D341Med (cell line): ENCODE measurements around the gene GPR55.
"Not testable (repeated sequence)": the region's sequence is repeated elsewhere in the genome, so short reads cannot be mapped to it uniquely, and the experiment has no call there.

Experiments used
- DNase-seq: peaks from one replicate; pipeline ENCODE4 v3.0.0; 2012; ENCODE audit warnings: low spot score

Gene GPR55

GRCh38 chr2:230924470-230925341 lies at the start of gene GPR55:
Gene GPR55, minus strand, starts transcription at chr2:230925242. Its CDS starts 14,280 bp downstream, at chr2:230910962.
- DNase-seq: no peak

DNA sequence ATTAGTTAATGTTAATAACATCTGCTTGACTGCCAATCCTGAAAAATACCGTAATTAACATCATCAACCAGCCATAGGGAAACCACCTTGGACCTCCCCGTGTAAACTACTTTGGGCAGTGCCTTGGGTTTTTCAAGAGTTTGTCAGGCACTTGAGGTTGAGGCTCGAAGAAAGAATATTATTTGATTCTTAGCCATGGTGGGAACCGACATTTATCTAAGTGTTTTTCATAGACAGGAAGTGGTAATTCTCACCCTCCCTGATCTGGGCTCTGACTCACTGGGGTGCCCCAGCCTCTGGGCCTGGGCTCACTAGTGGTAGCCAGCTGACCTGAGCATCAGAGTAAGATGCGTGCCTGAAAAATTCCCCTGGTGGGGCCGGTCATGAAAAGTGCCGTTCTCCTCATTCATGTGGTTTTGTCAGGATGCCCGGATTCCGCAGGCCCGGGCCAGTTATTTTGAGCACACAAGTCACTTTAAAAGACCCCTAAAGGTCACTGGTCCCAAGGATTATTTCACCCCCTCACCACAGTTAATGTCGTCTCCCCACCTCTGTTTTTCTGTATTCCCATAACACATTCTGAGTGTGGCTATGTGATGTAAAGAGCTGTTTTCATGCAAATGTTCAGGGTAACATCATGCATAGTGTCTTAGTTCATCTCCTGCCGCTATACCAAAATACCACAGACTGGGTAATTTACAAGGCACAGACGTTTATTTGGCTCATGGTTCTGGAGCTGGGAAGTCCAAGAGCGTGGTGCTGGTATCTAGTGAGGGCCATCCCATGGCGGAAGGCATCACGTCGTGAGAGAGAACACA lies 49.3 kb upstream of the GPR55 start:
- DNase-seq: no peak

DNA sequence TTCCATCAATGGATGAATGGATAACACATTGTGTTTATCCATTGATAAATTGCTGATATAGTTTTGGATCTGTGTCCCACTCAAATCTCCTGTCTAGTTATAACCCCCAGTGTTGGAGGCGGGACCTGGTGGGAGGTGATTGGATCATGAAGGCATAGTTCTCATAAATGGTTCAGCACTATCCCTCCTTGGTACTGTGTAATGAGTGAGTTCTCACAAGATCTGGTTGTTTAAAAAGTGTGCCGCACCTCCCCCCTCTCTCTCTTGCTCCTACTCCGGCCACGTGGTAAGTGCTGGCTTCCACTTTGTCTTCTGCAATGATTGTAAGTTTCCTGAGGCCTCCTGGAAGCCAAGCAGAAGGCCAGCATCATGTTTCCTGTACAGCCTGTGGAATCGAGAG lies 47.0 kb upstream of the GPR55 start:
- no peak for DNase-seq

DNA sequence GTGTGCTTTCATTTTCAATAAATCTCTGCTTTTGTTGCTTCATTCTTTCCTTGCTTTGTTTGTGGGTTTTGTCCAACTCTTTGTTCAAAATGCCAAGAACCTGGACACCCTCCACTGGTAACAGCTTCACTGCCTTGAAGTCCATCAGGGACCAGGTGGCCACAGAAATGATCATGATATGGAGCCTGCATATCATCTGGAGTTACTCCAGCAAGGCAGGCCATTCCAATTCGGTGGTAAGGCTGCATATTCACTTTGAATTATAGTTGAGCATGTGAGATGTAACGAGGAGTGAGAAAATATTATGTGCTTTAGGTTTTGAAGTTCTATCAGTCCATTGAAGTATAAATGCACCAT lies 44.6 kb upstream of the GPR55 start:
- no peak for DNase-seq

DNA sequence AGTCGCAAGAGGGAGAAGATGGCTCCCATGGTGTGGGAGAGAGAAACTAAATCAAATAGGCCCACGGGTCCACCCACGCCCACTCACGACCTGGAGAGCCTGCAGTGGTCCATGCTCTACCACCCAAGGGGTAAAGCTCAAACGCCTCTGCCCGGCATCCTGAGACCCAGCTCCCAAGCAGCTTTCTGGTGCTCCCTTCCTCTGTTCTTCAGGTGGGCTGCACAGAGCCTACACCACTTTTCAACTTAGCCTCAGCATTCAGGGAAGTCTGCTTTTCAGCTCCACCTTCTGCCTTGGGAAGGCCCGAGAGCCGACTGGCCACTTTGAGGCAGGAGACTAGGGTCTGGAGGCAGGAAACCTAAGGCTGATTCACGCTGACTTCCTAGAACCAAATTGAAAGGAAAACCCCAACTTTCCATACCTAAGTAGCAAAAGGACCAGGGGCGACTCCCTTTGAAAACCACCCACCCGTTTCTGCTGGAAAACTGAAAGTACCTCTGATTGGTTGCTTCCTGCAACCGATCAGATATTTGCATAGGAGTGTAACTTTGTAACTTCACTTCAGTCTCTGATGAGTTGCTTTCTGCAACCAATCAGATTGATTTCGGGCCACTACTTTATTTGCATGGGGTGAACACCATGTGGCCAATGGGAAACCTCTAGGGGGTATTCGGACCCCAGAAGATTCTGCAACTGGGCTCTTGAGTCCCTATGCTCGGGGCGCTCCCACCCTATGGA lies 44.0 kb upstream of the GPR55 start:
- no peak for DNase-seq

DNA sequence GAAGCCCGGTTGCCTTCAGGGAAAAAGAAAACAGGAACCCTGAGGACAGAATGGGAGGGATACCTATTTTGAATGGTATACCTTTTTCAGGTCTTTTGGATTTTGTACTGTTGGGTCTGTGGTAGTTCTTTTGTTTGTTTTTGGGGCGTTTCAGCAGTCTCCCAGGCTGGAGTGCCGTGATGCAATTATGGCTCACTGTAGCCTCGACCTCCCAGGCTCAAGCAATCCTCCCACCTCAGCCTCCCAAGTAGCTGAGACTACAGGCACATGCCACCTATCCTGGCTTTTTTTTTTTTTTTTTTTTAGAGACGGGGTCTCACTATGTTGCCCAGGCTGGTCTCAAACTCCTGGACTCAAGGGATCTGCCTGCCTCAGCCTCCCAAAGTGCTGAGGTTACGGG lies 43.3 kb upstream of the GPR55 start:
- not testable (repeated sequence) for DNase-seq

- no peak for DNase-seq
Observed at GRCh38 chr2:230967113-230967512, 42.1 kb upstream of the GPR55 start.

DNA sequence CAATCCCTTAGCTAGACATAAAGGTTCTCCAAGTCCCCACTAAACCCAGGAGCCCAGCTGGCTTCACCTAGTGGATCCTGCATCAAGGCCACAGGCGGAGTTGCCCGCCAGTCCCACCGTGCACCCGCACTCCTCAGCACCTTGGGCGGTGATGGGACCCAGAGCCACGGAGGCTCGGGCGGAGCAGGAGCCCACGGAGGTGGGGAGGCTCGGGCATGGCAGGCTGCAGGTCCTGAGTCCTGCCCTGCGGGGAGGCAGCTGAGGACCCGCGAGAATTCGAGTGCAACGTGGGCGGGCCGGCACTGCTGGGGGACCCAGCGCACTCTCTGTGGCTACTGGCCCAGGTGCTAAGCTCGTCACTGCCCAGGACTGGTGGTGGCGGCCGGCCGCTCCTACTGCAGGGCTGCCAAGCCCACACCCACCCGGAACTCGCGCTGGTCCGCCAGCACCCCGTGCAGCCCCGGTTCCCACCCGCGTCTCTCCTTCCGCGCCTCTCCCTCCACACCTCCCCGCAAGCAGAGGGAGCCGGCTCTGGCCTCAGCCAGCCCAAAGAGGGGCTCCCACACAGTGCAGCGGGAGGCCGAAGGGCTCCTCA lies 39.2 kb upstream of the GPR55 start:
- no peak for DNase-seq

DNA sequence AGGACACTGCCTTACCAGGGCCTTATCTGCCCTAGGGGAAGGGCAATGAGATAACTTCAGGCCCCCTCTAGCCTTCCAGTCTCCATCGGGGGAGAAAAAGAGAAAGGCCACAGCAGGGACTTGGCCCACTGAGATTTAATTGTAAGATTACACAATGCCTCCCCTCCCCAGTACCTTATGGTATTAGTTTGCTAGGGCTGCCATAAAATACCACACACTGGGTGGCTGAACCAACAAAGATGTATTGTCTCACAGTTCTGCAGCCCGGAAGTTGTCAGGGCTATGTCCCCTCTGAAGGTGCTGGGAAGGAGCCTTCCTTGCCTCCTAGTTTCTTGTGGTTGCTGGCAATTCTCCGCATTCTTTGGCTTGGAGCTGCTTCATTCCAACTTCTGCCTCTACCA lies 36.0 kb upstream of the GPR55 start:
- DNase-seq: no peak

- no peak for DNase-seq
Observed at GRCh38 chr2:230960026-230960425, 35.0 kb upstream of the GPR55 start.

DNA sequence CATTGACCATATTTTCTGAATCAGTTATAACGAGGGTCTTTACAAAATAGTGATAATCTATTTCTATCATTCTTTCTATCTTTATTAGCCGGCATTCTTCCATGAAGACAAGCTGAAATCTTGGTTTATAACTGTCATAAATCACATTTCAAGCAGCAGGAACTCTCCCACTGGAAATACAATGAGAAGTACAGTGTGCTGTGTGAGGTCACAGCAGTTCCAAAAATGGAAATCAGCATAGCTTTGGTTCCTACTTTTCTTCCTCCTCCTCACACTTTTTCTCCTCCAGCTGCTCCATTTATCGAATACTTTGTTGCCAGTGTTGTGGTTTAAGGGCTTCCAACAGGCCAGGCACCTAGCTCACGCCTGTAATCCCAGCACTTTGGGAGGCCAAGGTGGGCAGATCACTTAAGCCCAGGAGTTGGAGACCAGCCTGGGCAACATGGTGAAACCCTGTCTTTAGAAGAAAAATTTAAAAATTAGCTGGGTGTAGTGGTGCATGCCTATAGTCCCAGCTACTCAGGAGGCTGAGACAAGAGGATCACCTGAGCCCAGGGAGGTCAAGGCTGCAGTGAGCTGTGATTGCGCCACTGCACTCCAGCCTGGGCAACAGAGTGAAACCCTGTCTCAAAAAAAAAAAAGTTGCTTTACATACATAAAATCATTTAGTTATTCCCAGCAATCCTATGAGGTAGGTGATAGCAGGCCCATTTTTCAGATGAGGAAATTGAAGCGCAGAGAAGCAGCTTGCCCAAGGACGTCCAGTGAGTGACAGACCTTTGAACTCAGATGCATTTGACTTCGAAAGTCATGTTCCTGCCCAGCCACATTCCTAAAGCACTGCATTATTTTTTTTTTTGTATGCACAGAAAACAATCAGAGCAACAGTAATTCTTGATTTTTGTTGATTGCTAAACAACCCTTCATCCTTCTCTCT lies 34.0 kb upstream of the GPR55 start:
- DNase-seq: no peak

- no peak for DNase-seq
Observed at GRCh38 chr2:230957756-230958391, 32.8 kb upstream of the GPR55 start.

- peak; percentile 45 for DNase-seq
Observed at GRCh38 chr2:230956827-230957755, 32.0 kb upstream of the GPR55 start.

GRCh38 chr2:230955163-230955737 lies 30.2 kb upstream of the GPR55 start:
- no peak for DNase-seq

DNA sequence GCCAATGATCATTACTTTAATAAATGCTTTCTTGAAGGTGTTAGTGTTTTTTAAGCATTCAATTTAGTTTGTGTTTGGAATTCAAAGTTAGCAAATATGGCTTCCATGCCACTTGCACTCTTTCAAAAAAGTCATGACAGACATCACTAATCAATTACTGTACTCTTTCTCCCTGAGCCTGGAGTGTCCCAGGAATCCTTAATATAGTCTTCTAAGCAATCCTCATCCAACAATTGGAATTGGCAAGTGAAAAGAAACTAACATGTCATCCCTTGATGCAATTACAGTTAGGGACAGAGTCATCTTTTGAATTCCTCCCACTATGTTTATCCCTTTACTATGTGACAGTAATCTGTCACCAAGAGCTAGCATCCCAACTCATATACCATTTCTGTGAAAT lies 29.7 kb upstream of the GPR55 start:
- no peak for DNase-seq

- DNase-seq: no peak
Observed at GRCh38 chr2:230953845-230954244, 28.8 kb upstream of the GPR55 start.

DNA sequence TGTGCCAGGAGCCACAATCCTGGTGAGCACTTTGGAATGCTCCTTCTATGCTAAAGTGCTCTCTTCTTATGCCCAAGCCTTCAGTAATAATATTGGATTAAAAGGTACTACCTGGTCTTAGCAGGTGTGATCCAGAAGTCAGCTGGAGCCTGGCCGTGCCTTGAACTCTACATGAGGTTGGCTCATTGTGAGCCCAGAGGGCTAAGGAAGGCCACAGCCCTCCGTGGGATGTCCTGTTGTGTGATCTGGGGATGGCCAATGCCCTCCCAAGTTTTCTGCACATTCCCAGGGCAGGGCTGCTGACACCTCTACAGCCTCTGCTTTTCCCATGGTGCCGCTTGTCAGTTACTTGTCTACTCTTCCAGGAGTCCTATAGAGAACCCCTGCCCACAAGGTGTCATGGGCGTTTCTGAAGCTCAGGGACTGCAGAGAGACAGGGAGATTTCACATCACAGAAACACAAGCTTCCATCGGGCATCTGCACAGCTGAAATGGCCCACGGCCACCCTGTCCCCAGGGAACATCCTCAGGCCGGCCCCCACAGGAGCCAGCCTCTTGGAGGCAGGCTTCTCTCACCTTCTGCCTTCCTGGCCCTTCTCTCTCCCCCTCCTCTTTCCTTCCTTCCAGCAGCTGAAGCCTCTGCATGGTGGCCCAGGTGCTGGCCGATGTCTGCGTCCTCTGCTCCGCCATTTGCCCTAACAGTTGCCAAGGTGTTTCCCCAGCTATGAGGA lies 27.3 kb upstream of the GPR55 start:
- DNase-seq: no peak

DNA sequence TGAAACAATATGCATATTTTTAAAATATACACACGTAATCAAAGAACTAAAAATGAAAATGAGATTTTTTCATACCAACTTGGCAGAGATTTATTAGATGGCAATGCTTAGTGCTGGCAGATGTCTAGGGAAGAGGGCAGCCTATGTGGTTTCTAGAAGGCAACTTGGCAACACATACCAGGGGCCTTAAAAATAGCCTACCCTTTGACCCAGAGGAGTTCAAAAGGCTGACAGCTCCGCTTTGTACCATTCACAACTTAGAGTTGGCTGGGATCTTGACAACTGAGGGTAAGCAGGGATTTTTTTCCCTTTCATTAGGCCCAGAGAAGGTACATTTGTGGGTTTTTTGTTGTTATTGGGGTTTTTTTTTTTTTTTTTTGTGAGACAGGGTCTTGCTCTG lies 26.4 kb upstream of the GPR55 start:
- no peak for DNase-seq
